Measurements from ENCODE around the gene CCSER1. TPM values are rescaled to one million over a fixed set of nuclear protein-coding genes. Genes with fewer than 3 reads are reported as not detected.
"Not testable (repeated sequence)": the region's sequence is repeated elsewhere in the genome, so short reads cannot be mapped to it uniquely, and the experiment has no call there.

CCSER1 gene
- total RNA-seq, 1 donor from 2014 or later = 13.3 TPM

- ATAC-seq (no peak), DNase-seq (no peak)
- intact Hi-C loops (cut with micrococcal nuclease) = no loop called here
Observed at GRCh38 chr4:91032725-91033445, 905.7 kb downstream of the CCSER1 start.

- DNase-seq (no peak), ATAC-seq (no peak)
- intact Hi-C loops (cut with micrococcal nuclease) = no loop called here
Observed at GRCh38 chr4:91035276-91035675, 908.1 kb downstream of the CCSER1 start.

- no peak for ATAC-seq
- DNase-seq = no peak
- intact Hi-C loops (cut with micrococcal nuclease) = no loop called here
Observed at GRCh38 chr4:91037951-91038350, 910.8 kb downstream of the CCSER1 start.

- no peak for ATAC-seq
- no peak for DNase-seq
- intact Hi-C loops (cut with micrococcal nuclease) = no loop called here
Observed at GRCh38 chr4:91057871-91058270, 930.7 kb downstream of the CCSER1 start.

- no peak for ATAC-seq
- DNase-seq = no peak
- intact Hi-C loops (cut with micrococcal nuclease) = no loop called here
Observed at GRCh38 chr4:91058345-91058744, 931.2 kb downstream of the CCSER1 start.

- ATAC-seq = no peak
- intact Hi-C loops (cut with micrococcal nuclease) = no loop called here
- no peak for DNase-seq
Observed at GRCh38 chr4:91064157-91064853, 937.1 kb downstream of the CCSER1 start.

GRCh38 chr4:91065117-91065516, 937.9 kb downstream of the CCSER1 start:
- intact Hi-C loops (cut with micrococcal nuclease) = no loop called here
- no peak for ATAC-seq
- DNase-seq = no peak

- no peak for ATAC-seq
- intact Hi-C loops (cut with micrococcal nuclease) = no loop called here
Observed at GRCh38 chr4:91070736-91071135, 943.5 kb downstream of the CCSER1 start.

GRCh38 chr4:91076147-91076546, 949.0 kb downstream of the CCSER1 start:
- DNase-seq = no peak
- ATAC-seq = no peak
- intact Hi-C loops (cut with micrococcal nuclease) = no loop called here

More at GRCh38 chr4:91070736-91071135, 943.5 kb downstream of the CCSER1 start:
- DNase-seq = no peak

GRCh38 chr4:91085961-91086360, 958.8 kb downstream of the CCSER1 start:
- intact Hi-C loops (cut with micrococcal nuclease) = no loop called here
- ATAC-seq = no peak
- DNase-seq = no peak

GRCh38 chr4:91087743-91088142, 960.5 kb downstream of the CCSER1 start:
- no peak for ATAC-seq
- intact Hi-C loops (cut with micrococcal nuclease) = no loop called here

GRCh38 chr4:91089178-91089577, 962.0 kb downstream of the CCSER1 start:
- DNase-seq (no peak), ATAC-seq (no peak)
- intact Hi-C loops (cut with micrococcal nuclease) = no loop called here

More at GRCh38 chr4:91087743-91088142, 960.5 kb downstream of the CCSER1 start:
- DNase-seq = no peak

GRCh38 chr4:91092398-91092980, 965.3 kb downstream of the CCSER1 start:
- DNase-seq = no peak
- intact Hi-C loops (cut with micrococcal nuclease) = no loop called here
- no peak for ATAC-seq

- intact Hi-C loops (cut with micrococcal nuclease); ATAC-seq; DNase-seq: not testable (repeated sequence)
Observed at GRCh38 chr4:91094220-91094619, 967.0 kb downstream of the CCSER1 start.

GRCh38 chr4:91099666-91100065, 972.5 kb downstream of the CCSER1 start:
- intact Hi-C loops (cut with micrococcal nuclease) = no loop called here
- no peak for DNase-seq
- ATAC-seq = no peak

GRCh38 chr4:91108751-91109150, 981.6 kb downstream of the CCSER1 start:
- no peak for DNase-seq
- intact Hi-C loops (cut with micrococcal nuclease) = no loop called here
- ATAC-seq = no peak

GRCh38 chr4:91111556-91111955, 984.4 kb downstream of the CCSER1 start:
- intact Hi-C loops (cut with micrococcal nuclease) = no loop called here
- ATAC-seq = no peak

GRCh38 chr4:91113130-91113706, 986.0 kb downstream of the CCSER1 start:
- ATAC-seq = no peak
- intact Hi-C loops (cut with micrococcal nuclease) = no loop called here
- DNase-seq = no peak

More at GRCh38 chr4:91111556-91111955, 984.4 kb downstream of the CCSER1 start:
- no peak for DNase-seq

- intact Hi-C loops (cut with micrococcal nuclease) = no loop called here
- no peak for ATAC-seq
- no peak for DNase-seq
Observed at GRCh38 chr4:91114386-91114785, 987.2 kb downstream of the CCSER1 start.

- ATAC-seq (no peak), DNase-seq (no peak)
- intact Hi-C loops (cut with micrococcal nuclease) = no loop called here
Observed at GRCh38 chr4:91116861-91117260, 989.7 kb downstream of the CCSER1 start.
